Measurements from ENCODE around the gene ZNF438.

The ZNF438 gene

GRCh38 chr10:30887839-30888238 is 143.8 kb downstream of the ZNF438 start:
- no peak for TF ChIP-seq CTCF (IDR thresholded peaks at IDR 0.05; ENCODE audit: insufficient read depth, low read depth, low read length, missing control alignments)
- no peak overlapping the region for H3K4me3 ChIP-seq (ENCODE audit: low read length)
- no peak for DNase-seq (ENCODE audit: low read depth)

GRCh38 chr10:30885423-30885822 is 146.2 kb downstream of the ZNF438 start:
- H3K4me3 ChIP-seq (ENCODE audit: low read length) = no peak overlapping the region
- TF ChIP-seq CTCF (IDR thresholded peaks at IDR 0.05; ENCODE audit: insufficient read depth, low read depth, low read length, missing control alignments) = no peak
- no peak for DNase-seq (ENCODE audit: low read depth)

- no peak for TF ChIP-seq CTCF (IDR thresholded peaks at IDR 0.05; ENCODE audit: insufficient read depth, low read depth, low read length, missing control alignments)
Measured at GRCh38 chr10:30883751-30884150, 147.9 kb downstream of the ZNF438 start.

GRCh38 chr10:30883116-30883515 is 148.5 kb downstream of the ZNF438 start:
- no peak for DNase-seq (ENCODE audit: low read depth)
- no peak overlapping the region for H3K4me3 ChIP-seq (ENCODE audit: low read length)
- no peak for TF ChIP-seq CTCF (IDR thresholded peaks at IDR 0.05; ENCODE audit: insufficient read depth, low read depth, low read length, missing control alignments)

More at GRCh38 chr10:30883751-30884150, 147.9 kb downstream of the ZNF438 start:
- no peak for DNase-seq (ENCODE audit: low read depth)
- H3K4me3 ChIP-seq (ENCODE audit: low read length) = no peak overlapping the region

- TF ChIP-seq CTCF (IDR thresholded peaks at IDR 0.05; ENCODE audit: insufficient read depth, low read depth, low read length, missing control alignments) = no peak
- DNase-seq (ENCODE audit: low read depth) = no peak
- H3K4me3 ChIP-seq (ENCODE audit: low read length) = no peak overlapping the region
Measured at GRCh38 chr10:30882281-30882680, 149.4 kb downstream of the ZNF438 start.

- no peak for TF ChIP-seq CTCF (IDR thresholded peaks at IDR 0.05; ENCODE audit: insufficient read depth, low read depth, low read length, missing control alignments)
- no peak for DNase-seq (ENCODE audit: low read depth)
- H3K4me3 ChIP-seq (ENCODE audit: low read length) = no peak overlapping the region
Measured at GRCh38 chr10:30878920-30879319, 152.7 kb downstream of the ZNF438 start.

- TF ChIP-seq CTCF (IDR thresholded peaks at IDR 0.05; ENCODE audit: insufficient read depth, low read depth, low read length, missing control alignments) = no peak
- no peak overlapping the region for H3K4me3 ChIP-seq (ENCODE audit: low read length)
- peak; percentile 13 for DNase-seq (ENCODE audit: low read depth)
Measured at GRCh38 chr10:30877111-30877510, 154.6 kb downstream of the ZNF438 start.

Measured in epithelial cell of esophagus (primary cell).